ENCODE measurements around the gene VPS39.

GRCh38 chr15:42175671-42176070 is 32.4 kb downstream of the VPS39 start:
- no peak for TF ChIP-seq POLR2AphosphoS5 (IDR thresholded peaks at IDR 0.05)
- no peak for TF ChIP-seq CTCF (IDR thresholded peaks at IDR 0.05)
